OCI-LY7 (cell line): Measurements from ENCODE around the gene CST6. TPM values are rescaled to one million over a fixed set of nuclear protein-coding genes. Genes with fewer than 3 reads are reported as not detected.

ENCODE experiments used
- BruUV-seq: library from RNA; stranded (reverse); fragments of 400-500 nt; replicated peaks from 2 replicates; lab custom pipeline; 2021; lab: Mats Ljungman, UMichigan
- CTCF ChIA-PET: fragments of 300-600 bp; sonication (Branson Sonifier 250); formaldehyde crosslinking; loops from one replicate; lab custom pipeline; 2022; ENCODE audit warnings: antibody characterized with exemption; ENCODE audit not compliant: unreplicated experiment; lab: Charles Lee
- POLR2A ChIA-PET: fragments of 300-600 bp; sonication (Branson Sonifier 250); formaldehyde crosslinking; loops from one replicate; lab custom pipeline; 2022; ENCODE audit warnings: antibody characterized with exemption; lab: Charles Lee
- DNase-seq: peaks from one replicate; pipeline ENCODE4 v3.0.0-alpha.2; 2015; ENCODE audit warnings: low spot score
- H2AFZ ChIP-seq: fragments of 200-600 bp; sonication (generic), shearing (Covaris generic); 2 replicates; pipeline ENCODE4 v1.6.1; 2014; ENCODE audit warnings: mild to moderate bottlenecking, antibody characterized with exemption, low read length, moderate library complexity
- H3K27ac ChIP-seq: fragments of 200-600 bp; sonication (generic); 2 replicates; pipeline ENCODE4 v1.5.1; 2014; ENCODE audit warnings: mixed run types, low read depth, mild to moderate bottlenecking, moderate library complexity, low read length, inconsistent platforms; ENCODE audit not compliant: poor library complexity, severe bottlenecking
- H3K36me3 ChIP-seq: fragments of 200-600 bp; sonication (generic); 2 replicates; pipeline ENCODE4 v1.6.1; 2014; ENCODE audit warnings: mild to moderate bottlenecking, antibody characterized with exemption, low read length, moderate library complexity, mixed read lengths; ENCODE audit not compliant: insufficient read depth
- H3K4me1 ChIP-seq: fragments of 200-600 bp; sonication (generic); 2 replicates; pipeline ENCODE4 v1.5.1; 2014; ENCODE audit warnings: mild to moderate bottlenecking, low read length; ENCODE audit not compliant: insufficient read depth, poor library complexity, severe bottlenecking
- H3K4me2 ChIP-seq: fragments of 200-600 bp; sonication (generic); 2 replicates; pipeline ENCODE4 v1.6.1; 2014; ENCODE audit warnings: mild to moderate bottlenecking, low read length
- H3K4me3 ChIP-seq: fragments of 200-600 bp; sonication (generic); 2 replicates; pipeline ENCODE4 v1.5.1; 2014; ENCODE audit warnings: mild to moderate bottlenecking, low read depth, low read length; ENCODE audit not compliant: poor library complexity, severe bottlenecking
- H3K79me2 ChIP-seq: fragments of 200-600 bp; sonication (generic); 2 replicates; pipeline ENCODE4 v1.6.1; 2016; ENCODE audit warnings: low read depth, mild to moderate bottlenecking, low read length, moderate library complexity, mixed read lengths; ENCODE audit not compliant: insufficient read depth
- H3K9me2 ChIP-seq: fragments of 200-600 bp; sonication (generic); 2 replicates; pipeline ENCODE4 v1.6.1; 2016; ENCODE audit warnings: mild to moderate bottlenecking, low read length, mixed read lengths; ENCODE audit not compliant: insufficient read depth
- H3K9me3 ChIP-seq: fragments of 200-600 bp; sonication (generic); 2 replicates; pipeline ENCODE4 v1.6.1; 2014; ENCODE audit warnings: mild to moderate bottlenecking, mixed run types, low read length, mixed read lengths
- H4K20me1 ChIP-seq: fragments of 200-600 bp; sonication (generic); 2 replicates; pipeline ENCODE4 v1.6.1; 2014; ENCODE audit warnings: mild to moderate bottlenecking, antibody characterized with exemption, low read length, moderate library complexity, mixed read lengths; ENCODE audit not compliant: insufficient read depth
- EZH2phosphoT487 ChIP-seq: fragments of 200-600 bp; sonication (generic); IDR thresholded peaks from 2 replicates; pipeline ENCODE4 v1.6.1; 2018; ENCODE audit warnings: low read depth, borderline replicate concordance, mild to moderate bottlenecking, mixed run types, antibody characterized with exemption, low read length, moderate library complexity, mixed read lengths
- intact Hi-C: fragments of 100-400 bp; cut with micrococcal nuclease; formaldehyde crosslinking; loops from one replicate; pipeline ENCODE4 v1.10.0; 2022; ENCODE audit not compliant: unreplicated experiment
- total RNA-seq, 2 experiments: library from RNA; depleted of rRNA in 1 of 2; stranded (reverse); fragments of >200 nt in 1 of 2; shearing (Covaris generic) in 1 of 2; gene quantifications; 2 replicates each; pipeline ENCODE4 v1.2.3, GENCODE V29; 2014 to 2022
- TF ChIP-seq, protein P1 (sequence below): fragments of 200-600 bp; sonication (generic); conservative IDR thresholded peaks from 2 replicates; pipeline ENCODE4 v1.5.1; 2014; ENCODE audit warnings: mild to moderate bottlenecking, antibody characterized with exemption, low read length, moderate library complexity, mixed read lengths

Gene CST6
- total RNA-seq, 2 experiments from 2014 or later: not detected

DNA sequence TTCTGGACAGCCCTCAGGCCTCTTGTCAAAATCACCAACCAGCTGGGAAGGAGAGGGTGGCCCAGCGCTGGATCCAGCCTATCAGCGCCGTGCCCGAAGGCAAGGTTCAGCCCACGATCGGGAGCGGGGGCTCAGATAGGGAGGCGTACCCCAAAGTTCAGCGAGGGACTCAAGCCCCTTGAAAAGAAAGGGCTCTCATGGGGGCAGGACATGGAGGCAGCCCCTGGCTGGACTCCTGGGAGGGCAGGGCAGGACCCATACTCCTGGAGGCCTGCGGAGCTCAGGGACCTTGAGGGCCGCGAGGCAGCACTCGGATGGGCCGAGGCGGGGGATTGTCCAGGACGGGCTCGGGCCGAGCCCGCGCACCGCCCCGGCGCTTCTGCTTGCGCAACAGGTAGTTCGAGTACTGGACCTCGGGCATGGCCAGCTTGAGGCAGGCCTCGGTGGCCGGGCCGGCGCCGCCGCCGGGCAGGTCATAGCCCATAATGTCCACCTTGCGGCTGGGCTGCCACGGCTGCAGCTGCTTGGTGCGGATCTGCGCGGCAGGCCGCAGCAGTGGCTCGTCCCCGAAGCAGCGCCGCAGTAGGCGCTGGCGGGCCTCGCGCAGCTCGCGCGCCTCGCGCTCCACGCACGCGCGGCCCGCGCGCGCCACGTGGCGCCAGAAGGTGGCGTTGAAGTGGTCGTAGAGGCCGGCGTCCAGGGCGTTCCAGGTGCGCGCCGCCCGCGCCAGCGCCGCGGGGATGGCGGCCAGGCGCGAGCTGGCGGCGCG is 30.6 kb downstream of the CST6 start:
- intact Hi-C loops: no loop called here
- H3K4me1 ChIP-seq: peaks cover 15% of the 10 kb centered on the region
- no peaks in the 10 kb centered on the region for H4K20me1 ChIP-seq
- TF ChIP-seq, protein P1, sequence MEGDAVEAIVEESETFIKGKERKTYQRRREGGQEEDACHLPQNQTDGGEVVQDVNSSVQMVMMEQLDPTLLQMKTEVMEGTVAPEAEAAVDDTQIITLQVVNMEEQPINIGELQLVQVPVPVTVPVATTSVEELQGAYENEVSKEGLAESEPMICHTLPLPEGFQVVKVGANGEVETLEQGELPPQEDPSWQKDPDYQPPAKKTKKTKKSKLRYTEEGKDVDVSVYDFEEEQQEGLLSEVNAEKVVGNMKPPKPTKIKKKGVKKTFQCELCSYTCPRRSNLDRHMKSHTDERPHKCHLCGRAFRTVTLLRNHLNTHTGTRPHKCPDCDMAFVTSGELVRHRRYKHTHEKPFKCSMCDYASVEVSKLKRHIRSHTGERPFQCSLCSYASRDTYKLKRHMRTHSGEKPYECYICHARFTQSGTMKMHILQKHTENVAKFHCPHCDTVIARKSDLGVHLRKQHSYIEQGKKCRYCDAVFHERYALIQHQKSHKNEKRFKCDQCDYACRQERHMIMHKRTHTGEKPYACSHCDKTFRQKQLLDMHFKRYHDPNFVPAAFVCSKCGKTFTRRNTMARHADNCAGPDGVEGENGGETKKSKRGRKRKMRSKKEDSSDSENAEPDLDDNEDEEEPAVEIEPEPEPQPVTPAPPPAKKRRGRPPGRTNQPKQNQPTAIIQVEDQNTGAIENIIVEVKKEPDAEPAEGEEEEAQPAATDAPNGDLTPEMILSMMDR: no peak
- TF ChIP-seq EZH2phosphoT487: no peak
- POLR2A ChIA-PET: no interaction called here
- CTCF ChIA-PET: interaction anchor here (0.5 kb wide), 1 partner anchor 9 kb away, joined by 4 read pairs; no protein-coding TSS in a partner anchor
- BruUV-seq: no TSS peak
- no peak for DNase-seq
- H3K4me2 ChIP-seq: no peak overlapping the region
- H3K4me3 ChIP-seq: no peak overlapping the region
- H3K27ac ChIP-seq: no peak overlapping the region
- H3K9me2 ChIP-seq: no peaks in the 10 kb centered on the region
- H3K9me3 ChIP-seq: no peaks in the 10 kb centered on the region
- no peaks in the 10 kb centered on the region for H3K79me2 ChIP-seq
- H2AFZ ChIP-seq: no peak overlapping the region
- H3K36me3 ChIP-seq: no peaks in the 10 kb centered on the region

DNA sequence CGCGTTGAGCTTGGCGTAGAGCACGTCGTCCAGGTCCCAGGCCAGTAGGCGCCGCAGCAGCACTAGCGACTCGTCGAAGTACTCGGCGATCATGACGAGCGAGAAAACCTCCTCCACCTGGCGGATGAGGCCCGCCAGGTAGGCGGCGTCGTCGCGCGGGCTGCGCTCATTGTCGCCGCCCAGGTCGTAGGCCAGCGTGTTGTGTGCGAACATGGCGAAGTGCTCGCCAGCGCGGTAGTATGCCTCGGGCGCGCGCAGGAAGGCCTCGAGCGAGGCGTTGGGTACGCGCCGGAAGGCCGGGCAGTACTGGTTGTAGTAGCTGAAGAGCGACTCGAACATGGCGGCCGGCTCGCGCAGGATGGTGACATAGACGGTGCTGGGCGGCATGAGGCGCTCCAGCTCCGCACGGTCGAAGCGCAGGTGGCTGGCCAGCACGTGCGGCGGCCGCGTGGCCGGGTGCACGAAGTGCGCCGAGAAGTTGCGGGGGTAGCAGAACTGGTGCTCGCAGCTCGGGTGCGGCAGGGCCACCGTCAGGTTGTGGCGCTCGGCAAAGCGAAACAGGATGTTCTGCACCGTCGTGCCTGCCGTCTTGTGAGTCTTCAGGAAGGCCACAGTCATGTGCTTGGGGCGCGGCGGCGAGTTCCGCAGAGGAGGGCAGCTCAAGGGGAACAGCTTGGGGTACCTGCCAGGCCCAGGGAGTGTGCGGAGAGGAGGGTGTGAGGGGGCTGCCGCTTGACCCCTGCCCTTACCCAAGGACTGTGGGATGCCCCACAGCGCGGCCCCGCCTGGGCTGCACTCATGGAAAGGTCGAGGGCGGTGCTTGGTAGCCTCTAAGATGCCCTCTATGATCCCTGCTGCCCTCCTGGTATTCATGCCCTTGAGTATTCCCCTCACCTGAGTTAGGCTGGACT is 31.4 kb downstream of the CST6 start:
- H3K4me2 ChIP-seq: no peak overlapping the region
- H3K27ac ChIP-seq: no peak overlapping the region
- TF ChIP-seq, protein P1: no peak
- no peak for TF ChIP-seq EZH2phosphoT487
- no peak overlapping the region for H2AFZ ChIP-seq
- DNase-seq: no peak
- ChIA-PET CTCF (interaction anchor here (0.5 to 1.9 kb wide), 2 partner anchors 8 to 73 kb away, joined by 4 read pairs; no protein-coding TSS in a partner anchor), POLR2A (no interaction called here)
- no TSS peak for BruUV-seq
- no peaks in the 10 kb centered on the region for H3K79me2 ChIP-seq
- no peaks in the 10 kb centered on the region for H3K9me2 ChIP-seq
- H3K4me3 ChIP-seq: no peak overlapping the region
- no peaks in the 10 kb centered on the region for H3K36me3 ChIP-seq
- H4K20me1 ChIP-seq: no peaks in the 10 kb centered on the region
- no peaks in the 10 kb centered on the region for H3K9me3 ChIP-seq
- peaks cover 15% of the 10 kb centered on the region for H3K4me1 ChIP-seq
- intact Hi-C loops: no loop called here
